ENCODE data around the gene CD1D. TPM values are rescaled to one million over a fixed set of nuclear protein-coding genes. Genes with fewer than 3 reads are reported as not detected.
A peak's percentile ranks its signal among the peaks of the same experiment; 100 is the strongest.
"Not testable (repeated sequence)": the region's sequence is repeated elsewhere in the genome, so short reads cannot be mapped to it uniquely, and the experiment has no call there.

The CD1D gene
- total and polyA plus RNA-seq, 2 donors from 2014 or later, result 0.77 to 3.2 TPM

DNA sequence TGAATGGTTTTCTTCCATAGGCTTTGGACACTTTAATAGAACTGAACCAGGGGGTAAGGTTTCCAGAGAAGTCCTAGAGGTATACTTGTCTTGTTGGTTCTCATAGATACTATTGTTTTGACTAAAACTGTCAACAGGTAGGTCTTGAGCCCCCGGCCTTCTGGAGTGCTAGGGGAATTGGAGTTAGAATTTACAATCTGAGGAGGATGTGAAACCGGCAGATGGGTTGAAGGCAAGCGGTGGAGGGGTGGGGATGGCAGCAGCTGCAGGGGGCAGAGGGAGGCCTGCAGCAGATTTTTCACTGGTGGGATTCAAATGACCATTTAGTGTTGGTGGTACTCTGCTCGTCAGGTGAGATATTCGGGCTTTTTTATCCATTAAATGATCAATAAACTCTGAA, 4.3 kb upstream of the CD1D start:
- Histone ChIP-seq H3K9ac (ENCODE audit: low read length in 3 of 3) (no peak overlapping the region), H3K27ac (ENCODE audit: low read depth in 2 of 2, low read length in 2 of 2) (no peak overlapping the region), H3K9me3 (ENCODE audit: control insufficient read depth in 2 of 3, insufficient read depth in 1 of 3, low read length in 3 of 3) (no peaks in the 10 kb centered on the region), H3K4me3 (ENCODE audit: low read length in 3 of 3) (no peak overlapping the region), H3K4me1 (ENCODE audit: control insufficient read depth in 2 of 3, insufficient read depth in 2 of 3, low read depth in 1 of 3, low read length in 3 of 3) (peaks cover 0 to 4% (median 3%) of the 10 kb centered on the region in 3 donors), H3K36me3 (ENCODE audit: control insufficient read depth in 2 of 3, insufficient read depth in 3 of 3, low read length in 3 of 3) (no peaks in the 10 kb centered on the region), H3K27me3 (ENCODE audit: control insufficient read depth, insufficient read depth, low read length) (no peaks in the 10 kb centered on the region)
- no peak for DNase-seq
- intact Hi-C loops (cut with DNase I), result no loop called here
- FAIRE-seq, result no peak
- TF ChIP-seq, protein P1, sequence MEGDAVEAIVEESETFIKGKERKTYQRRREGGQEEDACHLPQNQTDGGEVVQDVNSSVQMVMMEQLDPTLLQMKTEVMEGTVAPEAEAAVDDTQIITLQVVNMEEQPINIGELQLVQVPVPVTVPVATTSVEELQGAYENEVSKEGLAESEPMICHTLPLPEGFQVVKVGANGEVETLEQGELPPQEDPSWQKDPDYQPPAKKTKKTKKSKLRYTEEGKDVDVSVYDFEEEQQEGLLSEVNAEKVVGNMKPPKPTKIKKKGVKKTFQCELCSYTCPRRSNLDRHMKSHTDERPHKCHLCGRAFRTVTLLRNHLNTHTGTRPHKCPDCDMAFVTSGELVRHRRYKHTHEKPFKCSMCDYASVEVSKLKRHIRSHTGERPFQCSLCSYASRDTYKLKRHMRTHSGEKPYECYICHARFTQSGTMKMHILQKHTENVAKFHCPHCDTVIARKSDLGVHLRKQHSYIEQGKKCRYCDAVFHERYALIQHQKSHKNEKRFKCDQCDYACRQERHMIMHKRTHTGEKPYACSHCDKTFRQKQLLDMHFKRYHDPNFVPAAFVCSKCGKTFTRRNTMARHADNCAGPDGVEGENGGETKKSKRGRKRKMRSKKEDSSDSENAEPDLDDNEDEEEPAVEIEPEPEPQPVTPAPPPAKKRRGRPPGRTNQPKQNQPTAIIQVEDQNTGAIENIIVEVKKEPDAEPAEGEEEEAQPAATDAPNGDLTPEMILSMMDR (IDR thresholded peaks at IDR 0.05; ENCODE audit: borderline replicate concordance, extremely low read depth, insufficient read depth), result no peak

DNA sequence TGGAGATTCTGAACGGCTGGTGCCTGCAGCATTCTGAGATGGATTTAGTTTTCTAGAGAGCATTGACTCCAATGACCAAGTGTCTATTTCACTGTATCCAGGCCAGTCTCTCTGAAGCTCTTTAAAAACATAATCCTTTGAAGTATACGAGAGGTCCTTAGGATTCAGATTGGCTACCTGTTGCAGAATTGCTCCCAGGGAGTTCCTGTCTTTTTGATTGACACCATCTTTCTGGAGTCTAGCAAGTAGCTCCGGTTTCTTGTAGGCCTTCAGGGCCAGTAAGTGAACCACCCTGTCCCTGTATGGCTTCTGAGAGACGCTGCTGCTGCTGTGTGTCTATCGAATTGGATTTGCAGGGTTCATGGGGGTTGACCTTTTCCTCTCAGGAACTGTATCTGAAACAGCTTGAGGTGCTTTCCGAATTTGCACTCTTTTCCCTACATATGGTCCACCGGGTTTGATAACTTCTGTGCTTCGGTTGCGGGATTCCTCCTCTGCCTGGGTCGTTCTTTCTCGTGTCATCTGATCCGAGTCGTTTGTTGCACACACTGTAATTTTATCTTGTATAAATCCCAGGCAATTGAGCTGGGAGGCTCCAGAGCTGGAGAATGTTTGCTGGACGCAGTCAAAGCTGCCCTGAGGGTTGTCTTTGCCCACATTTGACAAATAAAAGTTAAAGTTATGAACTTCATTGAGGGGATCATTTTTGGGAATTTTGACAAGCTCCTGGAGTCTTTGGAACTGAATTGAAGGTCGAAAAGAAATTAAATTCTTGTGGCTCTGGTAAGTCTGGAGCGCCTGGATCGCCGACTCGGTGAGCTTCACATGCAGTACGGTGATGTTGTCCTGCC, 3.6 kb upstream of the CD1D start:
- FAIRE-seq; H3K36me3 ChIP-seq (ENCODE audit: control insufficient read depth in 2 of 3, insufficient read depth in 3 of 3, low read length in 3 of 3); H3K4me1 ChIP-seq (ENCODE audit: control insufficient read depth in 2 of 3, insufficient read depth in 2 of 3, low read depth in 1 of 3, low read length in 3 of 3); intact Hi-C loops (cut with DNase I); H3K9me3 ChIP-seq (ENCODE audit: control insufficient read depth in 2 of 3, insufficient read depth in 1 of 3, low read length in 3 of 3); H3K27ac ChIP-seq (ENCODE audit: low read depth in 2 of 2, low read length in 2 of 2); H3K4me3 ChIP-seq (ENCODE audit: low read length in 3 of 3); H3K27me3 ChIP-seq (ENCODE audit: control insufficient read depth, insufficient read depth, low read length); H3K9ac ChIP-seq (ENCODE audit: low read length in 3 of 3): not testable (repeated sequence)
- DNase-seq, result peak in 4 of 5 donors; percentile 31 to 64 (median 44)

DNA sequence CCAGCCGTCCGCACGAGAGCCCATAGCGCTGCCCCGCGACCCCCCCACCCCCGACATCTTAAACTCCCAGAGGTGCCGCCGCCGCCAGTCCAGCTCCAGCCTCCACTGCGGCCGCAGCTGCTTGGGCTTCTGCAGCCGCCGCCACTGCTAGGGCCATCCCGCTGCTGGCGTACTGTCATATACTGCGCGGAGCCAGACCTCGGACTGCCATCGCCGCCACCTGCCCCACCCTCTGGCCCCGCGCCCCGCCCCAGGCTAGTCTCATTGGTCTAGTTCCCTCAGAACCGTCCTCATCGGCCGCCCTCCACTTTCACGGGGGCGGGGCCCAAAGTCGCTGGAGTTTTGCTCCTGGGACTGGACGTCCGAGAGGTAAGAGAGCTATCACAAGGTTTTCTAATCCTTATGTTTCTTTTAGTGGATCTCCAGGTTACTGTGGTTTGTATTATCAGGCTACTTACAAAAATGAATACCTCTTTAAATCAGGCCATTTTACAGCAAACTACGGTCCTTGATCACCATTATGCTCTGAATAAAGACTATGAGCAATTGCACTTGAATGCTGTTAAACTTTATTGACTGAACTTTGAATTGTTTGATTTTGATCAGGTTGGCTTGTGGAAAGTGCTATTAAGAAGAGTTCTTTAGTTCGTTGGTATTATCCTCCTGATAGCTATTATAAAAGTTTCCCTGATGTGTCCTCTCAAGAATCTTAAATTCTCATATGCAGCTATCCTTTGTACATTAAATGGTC, 2.8 kb upstream of the CD1D start:
- no peaks in the 10 kb centered on the region for H3K27me3 ChIP-seq (ENCODE audit: control insufficient read depth, insufficient read depth, low read length)
- H3K4me3 ChIP-seq (ENCODE audit: low read length in 3 of 3), result peak overlapping the region; percentile 12 to 46 (median 42)
- no peak overlapping the region for H3K27ac ChIP-seq (ENCODE audit: low read depth in 2 of 2, low read length in 2 of 2)
- peak overlapping the region in 2 of 3 donors; percentile 9 to 19 for H3K9ac ChIP-seq (ENCODE audit: low read length in 3 of 3)
- intact Hi-C loops (cut with DNase I), result no loop called here
- no peak for FAIRE-seq
- peak; percentile 92 to 95 (median 93) for DNase-seq
- no peaks in the 10 kb centered on the region for H3K36me3 ChIP-seq (ENCODE audit: control insufficient read depth in 2 of 3, insufficient read depth in 3 of 3, low read length in 3 of 3)
- TF ChIP-seq, protein P1 (IDR thresholded peaks at IDR 0.05; ENCODE audit: borderline replicate concordance, extremely low read depth, insufficient read depth), result no peak
- no peaks in the 10 kb centered on the region for H3K9me3 ChIP-seq (ENCODE audit: control insufficient read depth in 2 of 3, insufficient read depth in 1 of 3, low read length in 3 of 3)
- peaks cover 0 to 6% (median 3%) of the 10 kb centered on the region in 3 donors for H3K4me1 ChIP-seq (ENCODE audit: control insufficient read depth in 2 of 3, insufficient read depth in 2 of 3, low read depth in 1 of 3, low read length in 3 of 3)
